Astrocyte (in vitro differentiated cells and primary cell): Measurements from ENCODE around the gene ALPL.

ENCODE experiments used
- EZH2 ChIP-seq: IDR thresholded peaks from 2 replicates; pipeline ENCODE4 v1.6.1; 2012; ENCODE audit warnings: mild to moderate bottlenecking, low read length, inconsistent platforms; ENCODE audit not compliant: insufficient read depth
- TF ChIP-seq, protein P1 (sequence below): IDR thresholded peaks from 2 replicates; pipeline ENCODE4 v1.5.1; 2011; ENCODE audit warnings: low read depth, mild to moderate bottlenecking, inconsistent platforms, low read length, moderate library complexity; ENCODE audit not compliant: insufficient read depth

DNA sequence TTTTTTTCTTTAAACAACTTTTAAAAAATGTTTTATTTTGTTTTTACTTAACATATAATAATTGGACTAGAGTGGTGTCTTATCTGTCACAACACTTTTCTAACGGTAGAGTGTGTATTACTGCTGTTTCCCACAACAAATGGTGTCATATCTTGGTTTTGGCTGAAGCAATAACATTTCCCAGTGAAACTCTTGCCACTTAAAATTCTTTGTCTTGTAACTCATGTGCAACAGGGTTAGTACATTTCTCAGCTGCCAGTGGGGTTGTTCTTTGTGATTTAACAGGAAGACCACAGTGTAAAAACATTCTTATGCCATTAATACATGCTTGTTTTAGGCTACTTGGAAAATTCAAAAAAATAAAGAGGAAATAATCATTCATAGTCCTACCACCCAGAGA is 43.5 kb downstream of the ALPL start:
- TF ChIP-seq, protein P1, sequence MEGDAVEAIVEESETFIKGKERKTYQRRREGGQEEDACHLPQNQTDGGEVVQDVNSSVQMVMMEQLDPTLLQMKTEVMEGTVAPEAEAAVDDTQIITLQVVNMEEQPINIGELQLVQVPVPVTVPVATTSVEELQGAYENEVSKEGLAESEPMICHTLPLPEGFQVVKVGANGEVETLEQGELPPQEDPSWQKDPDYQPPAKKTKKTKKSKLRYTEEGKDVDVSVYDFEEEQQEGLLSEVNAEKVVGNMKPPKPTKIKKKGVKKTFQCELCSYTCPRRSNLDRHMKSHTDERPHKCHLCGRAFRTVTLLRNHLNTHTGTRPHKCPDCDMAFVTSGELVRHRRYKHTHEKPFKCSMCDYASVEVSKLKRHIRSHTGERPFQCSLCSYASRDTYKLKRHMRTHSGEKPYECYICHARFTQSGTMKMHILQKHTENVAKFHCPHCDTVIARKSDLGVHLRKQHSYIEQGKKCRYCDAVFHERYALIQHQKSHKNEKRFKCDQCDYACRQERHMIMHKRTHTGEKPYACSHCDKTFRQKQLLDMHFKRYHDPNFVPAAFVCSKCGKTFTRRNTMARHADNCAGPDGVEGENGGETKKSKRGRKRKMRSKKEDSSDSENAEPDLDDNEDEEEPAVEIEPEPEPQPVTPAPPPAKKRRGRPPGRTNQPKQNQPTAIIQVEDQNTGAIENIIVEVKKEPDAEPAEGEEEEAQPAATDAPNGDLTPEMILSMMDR = no peak
- no peak for TF ChIP-seq EZH2
